Activated naive CD4-positive, alpha-beta T cell treated with anti-CD3 and anti-CD28 coated beads, Interleukin-2, amount 10 ng/mL, durations not matched to agents 7 days and 5 days (primary cell): ENCODE results near the gene AGTRAP.

Experiments used
- CTCF ChIA-PET: fragments of 350-600 bp; sonication (Branson Sonifier 250); formaldehyde crosslinking; loops from one replicate; lab custom pipeline; 2021; ENCODE audit warnings: antibody characterized with exemption; lab: Charles Lee
- DNase-seq: peaks from one replicate; pipeline ENCODE4 v3.0.0-alpha.2; 2020
- H3K27ac Mint-ChIP-seq: one replicate; pipeline ENCODE4 v1.8.0; 2021; ENCODE audit warnings: mild to moderate bottlenecking, moderate library complexity, mixed read lengths
- H3K27me3 Mint-ChIP-seq: one replicate; pipeline ENCODE4 v1.8.0; 2021; ENCODE audit warnings: mild to moderate bottlenecking, mixed read lengths
- H3K36me3 Mint-ChIP-seq: one replicate; pipeline ENCODE4 v1.8.0; 2021; ENCODE audit warnings: mixed read lengths
- H3K4me1 Mint-ChIP-seq: one replicate; pipeline ENCODE4 v1.8.0; 2021; ENCODE audit warnings: mixed read lengths
- H3K4me3 Mint-ChIP-seq: one replicate; pipeline ENCODE4 v1.8.0; 2021; ENCODE audit warnings: mild to moderate bottlenecking, moderate library complexity, mixed read lengths
- H3K9me3 Mint-ChIP-seq: one replicate; pipeline ENCODE4 v1.8.0; 2021; ENCODE audit warnings: mixed read lengths

Gene AGTRAP

GRCh38 chr1:11766429-11766776 is 30.5 kb downstream of the AGTRAP start:
- Mint-ChIP-seq H3K36me3 (no peaks in the 10 kb centered on the region), H3K4me3 (no peak overlapping the region), H3K27me3 (peaks cover 42% of the 10 kb centered on the region), H3K27ac (no peak overlapping the region), H3K9me3 (no peaks in the 10 kb centered on the region), H3K4me1 (peaks cover 9% of the 10 kb centered on the region)
- DNase-seq, result no peak
- CTCF ChIA-PET, result no interaction called here

- no peak for DNase-seq
- Mint-ChIP-seq H3K27me3 (peaks cover 25% of the 10 kb centered on the region), H3K9me3 (no peaks in the 10 kb centered on the region), H3K4me1 (no peaks in the 10 kb centered on the region), H3K27ac (no peak overlapping the region), H3K36me3 (no peaks in the 10 kb centered on the region), H3K4me3 (no peak overlapping the region)
- CTCF ChIA-PET, result no interaction called here
Measured at GRCh38 chr1:11767922-11768704, 32.2 kb downstream of the AGTRAP start.

GRCh38 chr1:11768821-11769220 is 32.9 kb downstream of the AGTRAP start:
- no peak for DNase-seq

GRCh38 chr1:11769274-11769673 is 33.3 kb downstream of the AGTRAP start:
- Mint-ChIP-seq H3K27ac (no peak overlapping the region), H3K9me3 (no peaks in the 10 kb centered on the region), H3K36me3 (no peaks in the 10 kb centered on the region), H3K4me3 (no peak overlapping the region), H3K4me1 (no peaks in the 10 kb centered on the region), H3K27me3 (peaks cover 18% of the 10 kb centered on the region)
- no peak for DNase-seq
- CTCF ChIA-PET, result no interaction called here

More at GRCh38 chr1:11768821-11769220, 32.9 kb downstream of the AGTRAP start:
- CTCF ChIA-PET, result no interaction called here
- H3K9me3 Mint-ChIP-seq, result no peaks in the 10 kb centered on the region
- H3K4me1 Mint-ChIP-seq, result no peaks in the 10 kb centered on the region
- H3K4me3 Mint-ChIP-seq, result no peak overlapping the region
- H3K27ac Mint-ChIP-seq, result no peak overlapping the region
- peaks cover 20% of the 10 kb centered on the region for H3K27me3 Mint-ChIP-seq
- no peaks in the 10 kb centered on the region for H3K36me3 Mint-ChIP-seq

GRCh38 chr1:11770011-11770410 is 34.1 kb downstream of the AGTRAP start:
- DNase-seq, result no peak
- Mint-ChIP-seq H3K27ac (no peak overlapping the region), H3K4me3 (no peak overlapping the region), H3K36me3 (no peaks in the 10 kb centered on the region), H3K9me3 (no peaks in the 10 kb centered on the region), H3K4me1 (no peaks in the 10 kb centered on the region), H3K27me3 (peaks cover 21% of the 10 kb centered on the region)
- CTCF ChIA-PET, result no interaction called here

GRCh38 chr1:11771481-11772043 is 35.6 kb downstream of the AGTRAP start:
- no peak for DNase-seq
- Mint-ChIP-seq H3K4me1 (no peaks in the 10 kb centered on the region), H3K9me3 (no peaks in the 10 kb centered on the region), H3K27ac (no peak overlapping the region), H3K27me3 (peaks cover 20% of the 10 kb centered on the region), H3K4me3 (no peak overlapping the region), H3K36me3 (no peaks in the 10 kb centered on the region)
- CTCF ChIA-PET, result interaction anchor here (0.7 kb wide), 1 partner anchor 16 kb away, joined by 3 read pairs; no protein-coding TSS in a partner anchor

GRCh38 chr1:11772458-11772857 is 36.5 kb downstream of the AGTRAP start:
- Mint-ChIP-seq H3K4me3 (no peak overlapping the region), H3K27ac (no peak overlapping the region), H3K27me3 (peaks cover 21% of the 10 kb centered on the region), H3K36me3 (no peaks in the 10 kb centered on the region), H3K9me3 (no peaks in the 10 kb centered on the region), H3K4me1 (no peaks in the 10 kb centered on the region)
- CTCF ChIA-PET, result interaction anchor here (0.7 kb wide), 1 partner anchor 15 kb away, joined by 3 read pairs; no protein-coding TSS in a partner anchor
- DNase-seq, result no peak

GRCh38 chr1:11774753-11775152 is 38.8 kb downstream of the AGTRAP start:
- CTCF ChIA-PET, result no interaction called here
- H3K36me3 Mint-ChIP-seq, result no peaks in the 10 kb centered on the region
- DNase-seq, result no peak
- no peaks in the 10 kb centered on the region for H3K9me3 Mint-ChIP-seq
- no peak overlapping the region for H3K27ac Mint-ChIP-seq
- no peaks in the 10 kb centered on the region for H3K4me1 Mint-ChIP-seq
- H3K4me3 Mint-ChIP-seq, result no peak overlapping the region
- peaks cover 23% of the 10 kb centered on the region for H3K27me3 Mint-ChIP-seq

- CTCF ChIA-PET, result interaction anchor here (0.6 to 0.9 kb wide), 2 partner anchors 9 to 223 kb away, joined by 3 read pairs; no protein-coding TSS in a partner anchor
- H3K9me3 Mint-ChIP-seq, result no peaks in the 10 kb centered on the region
- peaks cover 19% of the 10 kb centered on the region for H3K27me3 Mint-ChIP-seq
- no peaks in the 10 kb centered on the region for H3K36me3 Mint-ChIP-seq
- no peak overlapping the region for H3K27ac Mint-ChIP-seq
- no peak for DNase-seq
- no peak overlapping the region for H3K4me3 Mint-ChIP-seq
- no peaks in the 10 kb centered on the region for H3K4me1 Mint-ChIP-seq
Measured at GRCh38 chr1:11777658-11778322, 41.9 kb downstream of the AGTRAP start.

GRCh38 chr1:11778336-11778735 is 42.4 kb downstream of the AGTRAP start:
- DNase-seq, result no peak
- H3K27ac Mint-ChIP-seq, result no peak overlapping the region
- H3K36me3 Mint-ChIP-seq, result no peaks in the 10 kb centered on the region
- no peaks in the 10 kb centered on the region for H3K9me3 Mint-ChIP-seq
- H3K4me3 Mint-ChIP-seq, result no peak overlapping the region
- CTCF ChIA-PET, result interaction anchor here (0.9 kb wide), 1 partner anchor 9 kb away, joined by 3 read pairs; no protein-coding TSS in a partner anchor
- H3K27me3 Mint-ChIP-seq, result peaks cover 19% of the 10 kb centered on the region
- H3K4me1 Mint-ChIP-seq, result no peaks in the 10 kb centered on the region

- Mint-ChIP-seq H3K4me3 (no peak overlapping the region), H3K9me3 (no peaks in the 10 kb centered on the region), H3K36me3 (no peaks in the 10 kb centered on the region), H3K27me3 (peaks cover 22% of the 10 kb centered on the region), H3K27ac (no peak overlapping the region), H3K4me1 (no peaks in the 10 kb centered on the region)
- CTCF ChIA-PET, result no interaction called here
- DNase-seq, result no peak
Measured at GRCh38 chr1:11778844-11779623, 43.1 kb downstream of the AGTRAP start.

- Mint-ChIP-seq H3K9me3 (no peaks in the 10 kb centered on the region), H3K27ac (no peak overlapping the region), H3K4me1 (no peaks in the 10 kb centered on the region), H3K27me3 (peaks cover 19% of the 10 kb centered on the region), H3K4me3 (no peak overlapping the region), H3K36me3 (no peaks in the 10 kb centered on the region)
- no peak for DNase-seq
- CTCF ChIA-PET, result no interaction called here
Measured at GRCh38 chr1:11779715-11780379, 43.9 kb downstream of the AGTRAP start.

- DNase-seq, result no peak
- no peaks in the 10 kb centered on the region for H3K9me3 Mint-ChIP-seq
- no peak overlapping the region for H3K27ac Mint-ChIP-seq
- CTCF ChIA-PET, result no interaction called here
- no peak overlapping the region for H3K4me3 Mint-ChIP-seq
- H3K4me1 Mint-ChIP-seq, result no peaks in the 10 kb centered on the region
- H3K27me3 Mint-ChIP-seq, result peaks cover 20% of the 10 kb centered on the region
- H3K36me3 Mint-ChIP-seq, result no peaks in the 10 kb centered on the region
Measured at GRCh38 chr1:11780380-11781147, 44.6 kb downstream of the AGTRAP start.
